H1 (cell line): ENCODE measurements around the gene NSMCE3. TPM values are rescaled to one million over a fixed set of nuclear protein-coding genes. Genes with fewer than 3 reads are reported as not detected.

Experiments used
- KDM4A ChIP-seq: IDR thresholded peaks from one replicate; pipeline ENCODE4 v1.7.1; 2012; ENCODE audit warnings: low read depth, mild to moderate bottlenecking, moderate library complexity, low read length, inconsistent platforms; ENCODE audit not compliant: severe bottlenecking
- polyA plus RNA-seq, 7 experiments: library from polyadenylated mRNA; depleted of rRNA in 3 of 7; stranded (reverse) in 5 of 7; unstranded in 2 of 7; fragments of >200 nt in 5 of 7; fragments of 200-250 nt in 2 of 7; gene quantifications; 1 replicate in 5 of 7; 2 replicates in 1 of 7; 4 replicates in 1 of 7; pipeline versions ENCODE4 v1.2.1 to v1.2.3, GENCODE V29; 2011 to 2013; ENCODE audit warnings: missing spikeins in 2 of 7, mixed read lengths in 2 of 7
- total RNA-seq: library from RNA; stranded (reverse); fragmentation: NEBNext Ultra II Directional; extraction: Animal tissue kit (Norgen Biotek cat#: 25700); gene quantifications from 2 replicates; pipeline ENCODE4 v1.2.1, GENCODE V29; 2021

Gene NSMCE3
- total and polyA plus RNA-seq, 2 of the 8 experiments (the other 6 are each of a cell fraction or from before 2014, with no cell fraction given): 4.3 to 6.7 TPM

DNA sequence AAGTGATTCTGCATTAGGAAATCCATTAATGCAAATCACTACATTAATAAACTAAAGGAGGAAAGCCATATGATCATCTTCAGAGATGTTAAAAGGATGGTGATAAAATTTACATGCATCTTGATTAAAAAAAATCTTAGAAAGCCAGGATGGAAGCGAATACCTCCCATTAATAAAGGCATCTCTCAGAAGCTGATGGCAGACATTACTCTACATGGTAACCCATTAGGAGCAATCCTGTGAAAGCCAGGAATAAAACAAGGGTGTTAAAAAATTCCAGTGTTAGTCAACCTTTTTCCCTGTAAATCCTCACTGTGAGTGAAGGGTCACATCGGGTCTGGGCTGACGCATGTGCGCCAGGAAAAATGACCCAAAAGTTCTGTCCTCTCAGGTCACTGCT, 25.5 kb downstream of the NSMCE3 start (continued):
- TF ChIP-seq KDM4A: no peak
